GM12892 (cell line): ENCODE data around the gene SLC7A10.

Experiments used
- POLR2A ChIP-seq: IDR thresholded peaks from 2 replicates; pipeline ENCODE4 v1.6.1; 2011; ENCODE audit warnings: low read depth, low read length, control low read depth
- POLR2AphosphoS5 ChIP-seq: IDR thresholded peaks from 2 replicates; pipeline ENCODE4 v1.6.1; 2011; ENCODE audit warnings: low read depth, low read length, control low read depth
- TAF1 ChIP-seq: IDR thresholded peaks from 2 replicates; pipeline ENCODE4 v1.6.1; 2011; ENCODE audit warnings: low read depth, mild to moderate bottlenecking, control low read depth, low read length, borderline replicate concordance

GRCh38 chr19:33229962-33230361 is 4.3 kb upstream of the SLC7A10 start:
- TF ChIP-seq POLR2AphosphoS5: no peak
- no peak for TF ChIP-seq POLR2A
- no peak for TF ChIP-seq TAF1
